GM12874 (cell line): ENCODE measurements around the gene OSBPL3.

Experiments
- CTCF ChIP-seq: IDR thresholded peaks from 2 replicates; pipeline ENCODE4 v1.5.1; 2011; ENCODE audit warnings: low read depth, mild to moderate bottlenecking, control low read depth, low read length, moderate library complexity; ENCODE audit not compliant: insufficient read depth

The OSBPL3 gene, protein sequence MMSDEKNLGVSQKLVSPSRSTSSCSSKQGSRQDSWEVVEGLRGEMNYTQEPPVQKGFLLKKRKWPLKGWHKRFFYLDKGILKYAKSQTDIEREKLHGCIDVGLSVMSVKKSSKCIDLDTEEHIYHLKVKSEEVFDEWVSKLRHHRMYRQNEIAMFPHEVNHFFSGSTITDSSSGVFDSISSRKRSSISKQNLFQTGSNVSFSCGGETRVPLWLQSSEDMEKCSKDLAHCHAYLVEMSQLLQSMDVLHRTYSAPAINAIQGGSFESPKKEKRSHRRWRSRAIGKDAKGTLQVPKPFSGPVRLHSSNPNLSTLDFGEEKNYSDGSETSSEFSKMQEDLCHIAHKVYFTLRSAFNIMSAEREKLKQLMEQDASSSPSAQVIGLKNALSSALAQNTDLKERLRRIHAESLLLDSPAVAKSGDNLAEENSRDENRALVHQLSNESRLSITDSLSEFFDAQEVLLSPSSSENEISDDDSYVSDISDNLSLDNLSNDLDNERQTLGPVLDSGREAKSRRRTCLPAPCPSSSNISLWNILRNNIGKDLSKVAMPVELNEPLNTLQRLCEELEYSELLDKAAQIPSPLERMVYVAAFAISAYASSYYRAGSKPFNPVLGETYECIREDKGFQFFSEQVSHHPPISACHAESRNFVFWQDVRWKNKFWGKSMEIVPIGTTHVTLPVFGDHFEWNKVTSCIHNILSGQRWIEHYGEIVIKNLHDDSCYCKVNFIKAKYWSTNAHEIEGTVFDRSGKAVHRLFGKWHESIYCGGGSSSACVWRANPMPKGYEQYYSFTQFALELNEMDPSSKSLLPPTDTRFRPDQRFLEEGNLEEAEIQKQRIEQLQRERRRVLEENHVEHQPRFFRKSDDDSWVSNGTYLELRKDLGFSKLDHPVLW

DNA sequence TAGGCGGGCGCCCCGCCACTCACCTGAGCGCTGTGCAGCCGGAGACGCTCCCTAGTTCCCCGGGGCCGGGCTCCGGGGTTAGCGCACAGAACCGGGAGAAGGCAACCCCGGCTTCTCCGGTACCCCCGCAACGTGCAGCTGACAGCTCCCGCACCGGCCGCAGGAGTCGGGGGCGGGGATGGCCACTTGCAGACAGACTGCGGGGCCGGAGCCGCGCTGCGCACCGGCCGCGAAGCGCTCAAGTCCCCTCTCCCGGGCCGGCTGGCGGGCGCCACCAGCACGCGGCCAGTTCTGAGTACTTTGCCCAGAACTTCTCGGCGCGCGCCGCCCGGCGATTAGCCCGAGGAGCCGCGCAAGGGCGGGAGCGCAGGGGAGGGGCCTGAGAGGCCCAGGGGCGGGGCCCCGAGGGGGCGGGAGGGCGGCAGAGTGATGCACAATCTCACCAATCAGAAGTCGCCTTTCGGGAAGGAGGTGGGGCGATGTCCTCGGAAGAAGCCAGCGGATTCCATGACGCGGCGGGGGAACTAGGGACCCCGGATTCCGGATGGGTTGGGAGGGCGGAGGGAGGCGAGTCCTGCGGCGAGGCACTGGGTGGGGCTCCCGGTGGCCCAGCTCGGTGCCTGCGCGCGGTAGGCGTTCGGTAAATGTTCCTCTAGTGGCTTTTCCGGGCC is at the start of gene OSBPL3:
OSBPL3 (minus strand) TSS at position 316 of the 671 bp plus-strand sequence. CDS start 87,706 bp downstream, outside the sequence.
- TF ChIP-seq CTCF: no peak

DNA sequence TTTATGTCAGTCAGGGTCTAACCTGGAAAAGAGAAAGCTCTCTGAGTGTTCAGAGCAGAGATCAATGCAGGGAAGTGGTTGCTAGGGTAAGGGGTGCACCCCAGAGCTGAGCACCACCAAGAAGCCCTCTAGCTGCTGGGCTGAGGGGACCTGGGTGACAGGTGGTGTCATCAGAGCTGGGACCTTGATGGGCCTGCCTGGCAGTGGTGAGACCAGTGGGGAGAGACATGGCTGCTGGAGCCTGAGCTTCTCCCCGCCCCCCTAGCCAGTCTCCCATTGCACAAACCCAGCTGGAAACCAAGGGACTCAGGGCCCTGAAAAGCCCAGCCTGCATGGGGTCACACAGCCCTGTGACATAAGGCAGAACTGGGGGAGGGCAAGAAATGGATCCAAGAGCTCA is 49.1 kb upstream of the OSBPL3 start:
- TF ChIP-seq CTCF: no peak

GRCh38 chr7:25028370-25029021 is 48.5 kb upstream of the OSBPL3 start:
- no peak for TF ChIP-seq CTCF

DNA sequence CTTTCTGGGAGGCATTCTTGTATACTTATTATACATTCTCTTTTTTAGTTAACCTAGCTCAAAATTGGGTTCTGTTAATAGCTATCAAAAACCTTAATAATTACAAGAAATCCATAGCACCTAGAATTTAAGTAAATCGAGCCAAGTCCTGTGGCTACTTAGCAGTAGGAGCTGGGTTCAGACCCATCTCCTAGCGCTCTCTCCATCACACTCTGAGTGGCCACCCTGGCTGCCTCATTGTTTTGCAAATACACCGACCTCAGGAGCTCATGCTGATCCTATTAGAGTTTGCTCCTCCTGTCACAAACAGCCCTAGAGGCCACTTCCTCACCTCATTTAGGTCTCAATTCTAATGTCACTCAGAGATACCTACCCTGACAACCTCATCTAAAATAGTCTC is 46.2 kb upstream of the OSBPL3 start:
- no peak for TF ChIP-seq CTCF

DNA sequence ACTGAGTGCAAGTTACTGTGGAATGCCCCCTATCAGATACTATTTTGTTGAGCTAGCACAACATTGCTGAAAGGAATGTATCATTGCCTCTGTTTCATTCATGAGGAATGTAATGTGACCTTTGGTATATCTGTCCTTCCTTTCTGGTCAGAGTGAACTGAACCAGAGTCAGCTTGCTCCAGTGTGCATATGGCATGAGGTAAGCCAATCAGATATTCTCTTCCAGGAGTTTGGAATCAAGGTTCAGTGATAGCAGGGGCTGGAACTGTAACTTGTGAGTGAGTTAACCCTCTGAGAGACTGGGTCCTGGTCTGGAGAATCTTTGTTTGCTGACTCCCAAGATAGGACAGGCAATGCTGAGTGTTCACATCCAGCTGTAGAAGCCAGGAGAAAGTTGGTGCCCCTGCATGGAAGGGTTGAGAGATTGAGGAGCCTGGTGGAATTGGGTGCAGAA is 45.3 kb upstream of the OSBPL3 start:
- no peak for TF ChIP-seq CTCF

- no peak for TF ChIP-seq CTCF
Observed at GRCh38 chr7:25024066-25024465, 44.1 kb upstream of the OSBPL3 start.
